Measurements from ENCODE around the gene RCAN1.

Gene RCAN1

DNA sequence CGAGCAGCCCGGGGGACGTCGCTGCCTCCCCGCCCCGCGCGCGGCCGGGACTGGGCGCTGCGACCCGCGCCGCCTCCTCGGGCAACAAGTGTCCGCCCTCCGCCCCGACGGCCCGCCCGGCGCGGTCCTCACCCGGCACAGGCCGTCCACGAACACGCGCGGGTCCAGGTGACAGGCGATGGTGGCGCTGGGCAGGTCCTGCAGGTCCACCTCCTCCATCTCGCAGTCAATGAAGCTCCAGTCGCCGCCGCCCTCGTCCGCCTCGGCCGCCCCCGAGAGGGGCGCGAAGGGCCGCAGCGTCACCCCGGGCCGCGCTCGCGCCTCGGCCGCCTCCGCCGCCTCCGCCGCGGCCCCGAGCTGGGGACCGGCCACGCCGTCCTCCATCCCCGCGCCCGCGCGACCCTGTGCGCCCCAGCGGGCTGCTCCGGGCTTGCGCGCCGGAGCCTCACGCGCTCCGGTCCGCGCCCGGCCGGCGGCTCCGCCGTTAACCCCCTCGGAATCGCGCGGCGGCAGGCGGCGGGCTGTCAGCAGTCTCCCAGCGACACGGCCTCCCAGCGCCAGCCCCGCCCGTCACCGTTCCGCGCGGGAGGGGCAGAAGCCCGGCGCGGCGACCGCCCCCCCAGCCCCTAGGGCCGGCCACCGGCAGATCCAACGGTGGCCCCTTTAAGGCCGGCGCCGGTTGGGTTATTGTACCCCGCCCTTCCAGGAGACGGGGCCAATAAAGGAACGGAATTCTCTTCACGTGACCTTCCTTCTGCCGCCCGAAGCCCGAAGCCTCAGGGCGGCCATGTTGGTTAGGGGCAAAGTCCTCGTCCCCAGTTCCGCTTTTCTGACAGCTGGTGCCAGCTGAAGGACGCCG lies at the start of gene RCAN1:
Gene RCAN1 (minus strand): TSS at position 486 of the 859 bp plus-strand sequence. CDS start 102 bp downstream, at position 384.
- DNase-seq (ENCODE audit: low spot score), result peak; percentile 96

- DNase-seq (ENCODE audit: low spot score), result no peak
These were observed 46.9 kb upstream of the RCAN1 start for GRCh38 chr21:34661848-34662247.

DNA sequence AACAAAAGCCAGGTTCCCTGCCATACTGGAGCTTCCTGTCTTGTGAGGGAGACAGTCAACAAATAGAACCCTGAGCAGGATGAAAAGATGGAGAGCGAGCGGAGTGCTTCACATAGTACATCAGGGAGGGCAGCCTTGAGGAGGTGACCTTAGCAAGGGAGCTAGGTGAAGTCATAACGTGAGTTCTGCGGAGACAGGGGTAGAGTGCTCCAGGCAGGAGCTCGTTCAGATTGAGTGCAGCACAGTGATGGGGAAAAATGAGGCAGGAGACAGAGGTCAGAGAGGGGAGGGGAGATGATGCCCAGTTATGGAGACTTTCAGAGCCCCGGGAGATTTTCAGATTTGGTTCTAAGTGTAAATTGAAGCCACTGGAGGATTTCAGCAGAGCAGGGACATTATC lies 38.6 kb upstream of the RCAN1 start:
- DNase-seq (ENCODE audit: low spot score), result no peak

- no peak for DNase-seq (ENCODE audit: low spot score)
These were observed 36.7 kb upstream of the RCAN1 start for GRCh38 chr21:34651642-34652041.

DNA sequence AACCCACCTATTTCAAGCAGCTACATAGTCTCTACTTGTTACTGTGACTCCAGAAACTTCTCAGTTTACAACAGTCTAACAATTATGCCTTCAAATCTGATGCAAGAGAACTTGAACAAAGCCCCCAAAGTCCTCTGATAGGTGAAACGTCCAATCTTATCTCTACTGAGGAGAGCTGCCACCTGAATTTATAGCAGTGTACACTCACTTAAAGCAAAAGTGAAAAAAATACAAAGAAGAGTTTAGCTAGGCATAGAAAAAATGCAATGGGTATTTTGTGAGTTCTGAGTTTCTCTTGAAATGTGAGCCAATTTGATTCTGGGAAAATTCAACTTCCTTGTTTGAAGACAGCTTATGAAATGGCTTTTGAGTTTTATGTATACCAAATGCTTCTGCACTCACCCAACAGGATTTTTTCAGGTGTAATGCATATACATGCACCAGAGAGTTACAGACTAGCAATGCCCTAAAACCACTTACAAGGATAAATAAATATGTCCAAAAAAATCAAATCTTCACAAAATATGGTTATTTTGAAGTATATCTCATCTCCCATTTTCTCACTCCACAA lies 36.0 kb upstream of the RCAN1 start:
- DNase-seq (ENCODE audit: low spot score), result no peak

DNA sequence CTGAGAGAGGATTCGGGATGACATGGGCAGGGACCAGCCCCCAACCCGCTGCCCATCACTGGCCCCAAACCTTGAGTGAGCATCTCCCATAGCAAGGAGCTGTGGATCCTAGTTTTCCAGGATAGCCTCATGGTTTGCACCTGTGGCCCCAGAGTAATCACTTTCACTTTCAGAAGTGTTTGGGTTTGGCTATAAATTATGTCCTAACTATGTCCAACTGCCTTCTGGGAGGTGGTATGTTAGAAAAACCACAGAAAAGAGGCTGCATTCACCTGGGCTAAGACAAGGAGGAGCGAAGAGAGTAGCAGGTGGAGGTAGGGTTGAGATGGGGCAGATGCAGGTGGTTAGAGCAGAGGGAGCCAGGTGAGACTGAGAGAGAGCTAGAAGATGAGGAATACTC lies 34.5 kb upstream of the RCAN1 start:
- no peak for DNase-seq (ENCODE audit: low spot score)

- DNase-seq (ENCODE audit: low spot score), result no peak
These were observed 33.9 kb upstream of the RCAN1 start for GRCh38 chr21:34648739-34649297.

GRCh38 chr21:34647555-34647954 lies 32.6 kb upstream of the RCAN1 start:
- no peak for DNase-seq (ENCODE audit: low spot score)

DNA sequence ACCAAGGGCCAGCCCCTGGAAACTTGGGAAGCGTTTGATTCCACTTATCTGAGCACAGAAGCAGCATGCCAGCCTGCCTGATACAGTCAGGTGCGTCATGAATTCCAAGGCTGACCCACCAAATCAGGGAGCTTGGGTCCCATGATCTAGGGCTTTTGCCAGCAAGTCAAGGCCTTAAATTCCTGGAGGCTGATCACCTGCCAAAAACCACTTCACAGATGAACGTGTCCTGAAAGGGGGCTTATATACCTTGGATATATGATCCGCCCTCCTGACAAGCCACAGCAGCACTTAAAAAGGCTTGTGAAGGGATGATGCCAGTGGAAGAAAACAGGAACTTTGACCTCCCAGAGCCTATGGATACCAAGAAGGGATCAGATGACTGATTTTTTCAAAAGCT lies 29.9 kb upstream of the RCAN1 start:
- no peak for DNase-seq (ENCODE audit: low spot score)

GRCh38 chr21:34642211-34643075 lies 27.5 kb upstream of the RCAN1 start:
- no peak for DNase-seq (ENCODE audit: low spot score)

GRCh38 chr21:34640858-34641257 lies 25.9 kb upstream of the RCAN1 start:
- DNase-seq (ENCODE audit: low spot score), result no peak

DNA sequence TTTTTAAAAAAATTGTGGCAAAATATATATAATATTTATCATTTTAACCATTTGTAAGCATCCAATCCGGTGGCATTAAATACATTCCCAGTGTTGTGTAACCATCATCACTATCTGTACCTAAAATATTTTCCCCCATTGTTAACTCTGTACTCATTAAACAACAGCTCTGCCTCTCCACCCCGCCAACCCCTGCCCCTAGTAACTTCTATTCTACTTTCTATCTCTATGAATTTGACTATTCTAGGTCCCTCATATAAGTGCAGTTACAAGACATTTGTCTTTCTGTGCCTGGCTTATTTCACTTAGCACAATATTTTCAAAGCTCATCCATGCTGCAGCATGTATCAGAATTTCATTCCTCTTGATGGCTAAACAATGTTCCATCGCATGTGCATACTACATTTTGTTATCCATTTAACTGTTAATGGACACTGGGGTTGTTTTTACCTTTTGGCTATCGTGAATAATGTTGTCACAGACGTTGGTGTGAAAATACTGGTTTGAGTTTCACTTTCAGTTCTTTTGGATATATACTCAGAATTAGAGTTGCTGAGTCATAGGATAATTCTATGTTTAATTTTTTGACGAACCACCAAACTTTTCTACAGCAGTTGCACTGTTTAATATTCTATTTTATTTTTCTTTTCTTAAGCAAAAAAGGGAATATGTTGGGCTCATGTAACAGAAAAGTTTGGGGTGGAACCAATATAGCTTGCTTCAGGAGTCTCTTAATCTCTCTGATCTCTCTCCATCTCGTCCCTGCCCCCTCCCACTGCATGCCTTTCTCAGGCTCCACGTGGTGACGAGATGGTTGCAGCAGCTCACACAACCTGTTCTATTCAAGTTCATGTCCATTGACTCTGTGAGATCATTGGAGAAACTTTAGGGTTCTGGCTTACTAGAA lies 25.2 kb upstream of the RCAN1 start:
- no peak for DNase-seq (ENCODE audit: low spot score)

DNA sequence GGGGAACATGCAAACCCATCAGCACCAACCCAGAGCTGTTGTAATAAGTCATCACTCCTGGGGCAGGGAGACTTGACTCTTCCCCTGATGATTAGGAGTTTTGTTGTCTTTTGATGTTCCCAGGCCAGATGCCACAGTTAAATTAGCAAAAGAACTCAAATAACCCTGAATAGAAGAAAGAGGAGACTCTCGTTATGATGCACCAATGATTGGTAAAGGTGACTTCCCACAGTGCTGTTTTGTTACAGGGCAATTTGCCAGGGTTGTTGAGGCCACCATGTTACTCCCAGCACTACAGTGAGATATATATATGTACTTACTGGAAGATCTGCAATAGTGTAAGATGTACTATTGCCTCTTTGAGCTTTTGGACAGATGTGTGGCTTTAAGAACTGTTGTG lies 24.3 kb upstream of the RCAN1 start:
- no peak for DNase-seq (ENCODE audit: low spot score)

DNA sequence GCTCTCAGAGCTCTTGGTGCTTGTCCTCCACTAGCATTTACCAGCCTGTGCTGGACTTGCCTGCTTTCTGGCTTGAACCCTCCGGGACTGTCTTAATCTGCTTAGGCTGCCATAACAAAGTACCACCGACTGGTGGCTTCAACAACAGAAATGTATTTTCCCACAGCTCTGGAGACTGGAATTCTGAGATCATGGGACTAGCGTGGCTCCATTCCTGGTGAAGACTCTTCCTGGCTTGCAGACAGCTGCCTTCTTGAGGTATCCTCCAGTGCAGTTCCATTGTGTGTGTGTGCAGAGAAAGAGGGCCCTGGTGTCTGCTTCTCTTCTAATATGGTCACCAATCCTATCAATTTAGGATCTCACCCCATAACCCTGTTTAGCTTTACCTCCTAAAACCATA lies 22.0 kb upstream of the RCAN1 start:
- DNase-seq (ENCODE audit: low spot score), result no peak

DNA sequence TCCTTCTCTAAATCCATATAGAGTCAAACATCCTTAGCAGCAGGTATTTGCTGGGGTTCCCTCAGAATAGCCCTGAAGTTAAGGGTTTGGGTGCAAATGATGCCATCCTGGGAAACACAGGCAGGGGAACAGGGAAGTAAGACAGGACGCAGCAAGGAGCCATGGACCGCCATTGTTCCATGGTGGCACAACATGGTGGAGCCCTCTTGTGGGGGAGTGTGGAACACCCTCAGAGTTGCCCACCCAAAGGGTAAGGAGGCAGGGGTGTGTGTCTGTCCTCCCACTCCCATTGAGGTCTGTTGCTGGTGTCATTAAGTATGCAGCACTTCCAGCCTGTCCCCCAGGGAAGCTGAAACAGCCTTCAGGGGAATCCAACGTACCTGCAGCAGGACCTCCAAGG lies 20.4 kb upstream of the RCAN1 start:
- DNase-seq (ENCODE audit: low spot score), result no peak

DNA sequence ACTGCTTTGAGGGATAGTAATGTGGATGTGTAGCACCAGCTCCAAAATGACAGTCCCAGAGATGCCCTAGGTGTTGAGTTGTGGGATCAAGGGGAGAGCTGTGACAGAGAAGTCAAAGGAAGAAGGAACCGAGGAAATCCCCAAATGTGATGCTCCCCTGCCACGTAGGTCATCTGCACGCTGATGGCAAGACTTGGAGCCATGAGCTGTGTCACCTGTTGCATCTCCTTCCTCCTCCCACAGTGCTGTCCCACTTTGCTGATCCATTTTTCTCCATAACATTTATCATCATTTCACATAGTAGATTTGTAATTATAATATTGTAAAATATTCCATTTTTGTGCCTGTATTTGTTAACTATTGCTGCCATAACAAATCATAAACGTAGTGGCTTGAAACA lies 17.6 kb upstream of the RCAN1 start:
- no peak for DNase-seq (ENCODE audit: low spot score)

GRCh38 chr21:34630536-34631143 lies 15.7 kb upstream of the RCAN1 start:
- peak; percentile 81 for DNase-seq (ENCODE audit: low spot score)

GRCh38 chr21:34626131-34626530 lies 11.2 kb upstream of the RCAN1 start:
- no peak for DNase-seq (ENCODE audit: low spot score)

DNA sequence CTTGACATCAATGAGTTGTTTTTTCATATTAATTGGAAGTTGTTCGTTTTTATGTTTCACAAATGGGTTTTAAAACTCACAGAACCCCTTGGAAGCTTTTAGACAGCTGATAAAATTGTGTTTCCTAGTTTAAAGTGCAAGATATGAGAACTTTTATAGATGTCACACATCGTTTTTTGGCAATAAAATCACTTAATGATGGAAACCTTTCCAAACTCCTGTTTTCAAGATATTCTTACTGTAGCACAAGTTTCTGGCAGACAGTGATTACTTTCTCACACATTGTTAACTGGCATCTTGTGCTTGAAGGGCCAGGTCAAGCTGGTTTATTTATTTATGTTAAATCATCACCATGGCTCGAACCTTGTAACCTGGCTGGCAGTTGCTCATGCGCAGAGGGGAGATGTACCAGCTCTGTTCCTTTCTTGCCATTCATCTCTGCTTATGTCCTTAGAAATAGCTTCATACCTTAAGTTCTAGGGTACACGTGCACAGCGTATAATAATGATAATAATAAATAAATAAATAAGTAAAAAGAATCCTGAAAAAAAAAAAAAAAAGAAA lies 10.2 kb upstream of the RCAN1 start:
- no peak for DNase-seq (ENCODE audit: low spot score)

GRCh38 chr21:34623516-34623915 lies 8.6 kb upstream of the RCAN1 start:
- DNase-seq (ENCODE audit: low spot score), result no peak

All from pons (tissue), 1 donor.